Measurements from ENCODE around the gene RGL2.

DNA sequence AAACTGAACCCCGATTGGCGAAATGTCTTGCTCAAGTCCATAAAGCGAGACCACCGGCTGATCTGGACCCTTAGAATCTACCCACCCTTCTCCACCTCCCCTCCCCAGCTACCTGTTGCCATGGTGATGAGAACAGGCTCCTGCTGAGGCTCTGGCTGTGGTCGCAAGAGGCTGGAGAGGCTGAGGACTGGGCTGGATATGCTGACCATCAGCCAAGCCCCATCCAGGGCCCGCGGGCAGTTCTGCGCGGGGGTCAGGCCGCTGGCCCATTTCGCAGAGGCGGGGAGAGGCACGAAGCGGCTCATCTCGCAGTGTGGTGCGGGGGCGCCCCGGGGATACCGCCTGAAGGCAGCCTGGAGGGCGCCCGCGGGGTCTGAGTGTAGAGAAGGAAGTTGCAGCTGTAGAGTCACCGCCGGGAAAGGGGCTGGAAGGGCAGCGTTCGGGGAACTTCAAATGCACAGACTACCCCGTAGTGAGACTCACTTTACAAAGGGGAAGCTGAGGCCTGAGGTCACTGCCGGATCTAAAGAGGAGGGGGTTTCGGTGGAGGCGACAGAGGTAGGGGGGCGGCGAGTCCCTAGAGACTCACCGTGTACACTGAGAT lies 14.5 kb upstream of the RGL2 start:
- no peak for TF ChIP-seq EZH2phosphoT487 (IDR thresholded peaks at IDR 0.05; ENCODE audit: insufficient read depth, low read depth)
- no peak for TF ChIP-seq EZH2 (IDR thresholded peaks at IDR 0.05; ENCODE audit: insufficient read depth, poor library complexity, severe bottlenecking)
